CD4-positive, alpha-beta T cell treated with Interferon alpha-2 for 1 hour (primary cell): ENCODE data around the gene ABITRAM.
"Not testable (repeated sequence)": the region's sequence is repeated elsewhere in the genome, so short reads cannot be mapped to it uniquely, and the experiment has no call there.

Experiments
- DNase-seq, 2 donors: peaks; one replicate each; pipeline ENCODE4 v3.0.0-alpha.2; 2020 to 2022

The ABITRAM gene

GRCh38 chr9:108933231-108933717, 926 bp upstream of the ABITRAM start:
- DNase-seq, result no peak

GRCh38 chr9:108933718-108934322, 380 bp upstream of the ABITRAM start, which contains the start of gene ELP1:
ELP1 (minus strand) TSS chr9:108934124; CDS start chr9:108931146, 2,978 bp downstream.
- DNase-seq, result peak; percentile 91 to 94

DNA sequence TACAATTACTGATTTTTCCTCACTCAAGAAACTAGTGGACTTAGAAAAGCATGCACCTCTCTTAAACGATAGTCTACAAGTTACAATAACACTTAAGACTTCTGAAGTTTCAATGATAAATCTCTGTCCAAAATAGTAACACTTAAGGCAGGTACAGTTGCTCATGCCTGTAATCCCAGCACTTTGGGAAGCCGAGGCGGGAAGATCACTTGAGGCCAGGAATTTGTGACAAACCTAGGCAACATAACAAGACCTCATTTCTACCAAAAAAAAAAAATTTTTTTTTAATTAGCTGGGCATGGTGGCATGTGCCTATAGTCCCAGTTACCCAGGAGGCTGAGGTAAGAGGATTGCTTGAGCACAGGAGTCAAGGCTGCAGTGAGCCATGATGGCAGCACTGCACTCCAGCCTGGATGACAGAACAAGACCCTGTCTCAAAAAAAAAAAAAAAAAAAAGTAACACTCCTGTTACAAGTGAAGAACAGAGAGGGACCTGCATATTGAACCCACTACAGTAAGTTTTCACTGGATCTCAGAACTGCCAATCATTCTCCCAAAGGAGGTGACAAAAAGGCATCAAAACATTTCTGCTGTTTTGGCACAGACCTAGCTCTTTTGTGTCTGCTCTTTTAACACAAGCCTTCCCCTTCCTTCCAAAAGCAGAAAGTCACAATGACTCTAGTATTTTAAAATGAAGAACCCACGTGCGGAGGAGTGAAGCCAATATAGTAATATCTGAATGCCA, 3.5 kb downstream of the ABITRAM start:
- DNase-seq, result no peak

DNA sequence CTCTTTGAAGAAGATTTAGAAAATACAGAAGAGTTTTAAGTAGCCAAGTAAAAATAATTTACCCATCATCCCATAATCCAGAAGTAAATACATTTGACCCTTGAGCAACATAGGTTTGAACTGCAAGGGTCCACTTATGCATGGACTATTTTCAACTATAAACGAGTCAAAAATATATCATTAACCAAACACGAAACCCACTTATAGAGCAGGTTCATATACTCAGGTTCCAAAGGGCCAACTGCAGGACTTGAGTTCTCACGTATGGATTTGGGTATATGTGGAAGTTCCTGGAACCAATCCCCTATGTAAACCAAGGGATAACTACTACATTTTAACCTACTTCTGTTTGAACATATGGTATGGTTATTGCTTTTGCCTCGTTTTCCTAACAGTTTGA, 5.8 kb downstream of the ABITRAM start:
- DNase-seq, result no peak

- DNase-seq, result no peak
These were observed 16.0 kb downstream of the ABITRAM start for GRCh38 chr9:108950168-108950567.

- DNase-seq, result no peak
These were observed 17.4 kb downstream of the ABITRAM start for GRCh38 chr9:108951578-108951977.

- DNase-seq, result peak in 1 of 2 donors; percentile 50
These were observed 19.9 kb downstream of the ABITRAM start for GRCh38 chr9:108953983-108954574.

DNA sequence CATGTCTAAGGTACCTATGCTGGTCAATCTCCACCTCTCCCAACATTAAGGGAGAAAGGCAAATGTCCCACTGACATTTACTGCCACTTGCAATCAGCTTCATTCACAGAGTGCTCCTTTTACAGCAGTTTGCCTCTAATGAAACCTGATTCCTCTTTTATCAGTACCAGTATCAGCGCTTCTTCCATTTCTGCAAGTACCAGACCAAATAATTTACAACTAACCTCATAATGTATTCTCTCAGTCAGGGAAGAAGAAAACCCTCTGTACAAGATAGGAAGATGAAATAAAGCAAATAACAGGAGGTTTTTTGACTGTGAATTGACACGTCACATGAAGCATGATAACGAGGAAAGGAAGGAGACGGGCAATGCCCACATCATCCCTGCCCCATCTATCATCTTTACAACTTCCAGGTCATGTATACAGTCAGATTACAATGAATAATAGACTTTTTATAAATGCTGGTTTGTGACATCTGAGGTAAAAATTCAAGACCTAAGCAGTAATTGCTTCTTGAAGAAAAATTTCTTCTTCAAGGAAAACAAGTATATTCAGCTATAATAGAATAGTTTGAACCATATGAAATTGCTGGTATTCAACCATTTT, 21.9 kb downstream of the ABITRAM start:
- no peak for DNase-seq

DNA sequence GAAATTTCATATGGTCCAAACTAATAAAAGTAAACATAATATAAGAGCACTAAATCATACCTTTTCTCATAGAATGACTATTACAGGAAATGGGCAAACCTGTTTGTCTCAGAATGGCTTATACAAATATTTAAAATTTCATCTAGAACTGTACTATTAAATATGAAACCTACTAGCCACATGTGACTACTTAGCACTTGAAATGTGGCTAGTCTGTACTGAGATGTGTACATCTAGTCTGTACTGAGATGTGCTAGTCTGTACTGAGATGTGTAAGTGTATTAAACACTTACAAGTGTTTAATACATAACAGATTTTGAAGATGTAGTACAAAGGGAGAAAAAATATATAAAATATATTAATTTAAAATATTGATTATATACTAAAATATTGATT, 22.4 kb downstream of the ABITRAM start:
- DNase-seq, result no peak

- DNase-seq, result no peak
These were observed 26.1 kb downstream of the ABITRAM start for GRCh38 chr9:108960331-108960730.

- DNase-seq, result no peak
These were observed 27.0 kb downstream of the ABITRAM start for GRCh38 chr9:108961151-108961550.

- no peak for DNase-seq
These were observed 29.4 kb downstream of the ABITRAM start for GRCh38 chr9:108963459-108964143.

- DNase-seq, result no peak
These were observed 33.7 kb downstream of the ABITRAM start for GRCh38 chr9:108967916-108968315.

DNA sequence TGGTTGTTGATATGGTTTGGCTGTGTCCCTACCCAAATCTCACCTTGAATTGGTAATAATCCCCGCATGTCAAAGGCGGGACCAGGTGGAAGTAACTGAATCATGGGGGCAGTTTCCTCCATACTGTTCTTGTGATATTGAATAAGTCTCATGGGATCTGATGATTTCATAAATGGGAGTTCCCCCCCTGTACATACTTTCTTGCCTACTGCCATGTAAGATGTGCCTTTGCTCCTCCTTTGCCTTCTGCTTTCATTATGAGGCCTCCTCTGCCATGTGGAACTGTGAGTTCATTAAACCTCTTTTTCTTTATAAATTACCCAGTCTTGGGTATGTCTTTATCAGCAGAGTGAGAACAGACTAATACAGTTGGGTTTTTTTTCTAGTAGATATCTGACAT, 37.2 kb downstream of the ABITRAM start:
- DNase-seq, result not testable (repeated sequence)

- no peak for DNase-seq
These were observed 38.0 kb downstream of the ABITRAM start for GRCh38 chr9:108972186-108972585.

DNA sequence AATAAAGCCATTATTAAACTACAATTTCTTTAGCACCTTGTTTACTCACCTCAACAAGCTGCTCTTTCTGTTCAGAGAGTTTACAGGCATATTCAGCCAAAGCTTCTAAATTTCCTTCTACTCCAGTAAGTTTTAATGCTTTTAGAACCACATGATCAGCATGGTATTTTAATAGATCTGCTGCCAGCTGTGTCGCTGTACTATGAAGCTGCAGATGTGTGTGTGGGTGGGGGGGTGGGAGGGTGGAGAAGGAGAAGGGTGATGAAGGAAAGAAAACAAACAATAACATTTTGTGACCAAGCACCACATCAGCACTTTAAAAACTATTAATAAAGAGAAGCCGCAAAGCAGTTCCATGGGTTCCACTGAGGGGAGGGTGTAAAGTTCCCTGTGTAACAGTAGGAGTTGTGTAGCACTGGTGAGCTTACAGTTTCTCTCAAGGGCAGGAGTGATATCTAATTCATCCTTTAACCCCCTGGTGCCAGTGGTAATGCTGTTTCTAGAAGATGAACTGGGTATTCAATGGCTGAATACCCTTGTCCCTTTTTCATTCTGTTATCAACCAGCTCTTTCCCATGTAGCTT, 38.5 kb downstream of the ABITRAM start:
- no peak for DNase-seq

DNA sequence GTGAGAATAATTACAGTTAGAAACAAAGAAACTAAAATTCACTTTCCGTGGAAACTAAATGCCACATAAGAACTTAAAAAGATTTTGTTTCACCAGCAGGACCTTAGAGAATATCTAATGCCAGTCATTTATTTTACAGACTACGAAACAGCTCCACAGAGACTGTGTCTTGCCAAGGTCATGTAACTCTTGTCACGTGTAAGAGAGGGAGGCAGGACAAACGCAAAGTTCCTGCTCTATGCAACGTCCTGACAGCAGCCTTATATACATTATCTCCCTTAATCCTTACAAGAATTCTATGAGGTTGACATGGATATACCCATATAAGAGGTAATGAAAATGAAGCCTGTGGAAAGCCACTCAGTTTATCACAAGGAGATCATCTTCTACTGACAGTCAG, 39.7 kb downstream of the ABITRAM start:
- DNase-seq, result no peak

GRCh38 chr9:108978205-108978604, 44.0 kb downstream of the ABITRAM start:
- DNase-seq, result no peak

DNA sequence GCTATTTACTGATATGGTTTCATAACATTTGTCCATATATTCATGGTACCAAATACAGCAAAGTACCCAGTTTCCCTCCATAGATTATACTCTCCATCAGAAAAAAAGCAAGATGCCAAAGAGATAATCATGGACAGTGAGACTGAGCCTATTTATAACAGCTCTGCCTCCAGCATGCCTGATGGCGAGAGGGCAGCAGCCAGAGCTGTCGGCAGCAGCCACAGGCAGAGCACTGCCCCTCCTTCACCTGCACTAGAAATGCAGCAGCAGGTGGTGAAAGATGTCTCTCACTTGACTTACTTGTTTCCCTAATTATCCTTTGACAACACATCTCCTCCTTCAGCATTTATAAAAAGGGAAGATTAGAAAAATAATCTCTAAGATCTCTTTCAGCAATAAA, 46.7 kb downstream of the ABITRAM start:
- no peak for DNase-seq

DNA sequence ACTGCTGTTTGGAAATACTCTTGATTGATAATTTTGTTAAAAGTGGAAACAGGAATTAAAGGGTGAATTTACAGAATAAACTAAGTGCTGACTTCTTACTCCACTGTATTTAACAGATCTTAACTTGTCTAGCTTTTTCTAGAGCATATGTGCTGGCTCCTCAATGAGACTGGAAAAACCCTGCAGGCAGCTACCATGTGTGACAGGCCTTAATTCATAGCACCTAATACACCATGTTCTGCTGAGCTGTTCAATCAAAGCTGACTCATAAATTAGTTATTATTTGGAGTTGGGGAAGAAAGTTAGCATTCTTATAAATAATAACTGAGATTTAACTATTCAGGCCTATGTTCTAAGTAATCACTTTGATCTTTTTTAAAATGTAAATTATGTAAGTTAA, 49.7 kb downstream of the ABITRAM start:
- DNase-seq, result no peak
